Skin of body (tissue), 2 donors: Measurements from ENCODE around the gene WRAP73. TPM values are rescaled to one million over a fixed set of nuclear protein-coding genes. Genes with fewer than 3 reads are reported as not detected.

Experiments used
- DNase-seq: peaks from one replicate; lab custom pipeline; 2025; lab: John Stamatoyannopoulos, UW
- total RNA-seq: library from RNA; depleted of rRNA; stranded (reverse); fragments of >200 nt; gene quantifications from one replicate; pipeline ENCODE4 v1.2.3, GENCODE V29; 2014

WRAP73 gene, protein sequence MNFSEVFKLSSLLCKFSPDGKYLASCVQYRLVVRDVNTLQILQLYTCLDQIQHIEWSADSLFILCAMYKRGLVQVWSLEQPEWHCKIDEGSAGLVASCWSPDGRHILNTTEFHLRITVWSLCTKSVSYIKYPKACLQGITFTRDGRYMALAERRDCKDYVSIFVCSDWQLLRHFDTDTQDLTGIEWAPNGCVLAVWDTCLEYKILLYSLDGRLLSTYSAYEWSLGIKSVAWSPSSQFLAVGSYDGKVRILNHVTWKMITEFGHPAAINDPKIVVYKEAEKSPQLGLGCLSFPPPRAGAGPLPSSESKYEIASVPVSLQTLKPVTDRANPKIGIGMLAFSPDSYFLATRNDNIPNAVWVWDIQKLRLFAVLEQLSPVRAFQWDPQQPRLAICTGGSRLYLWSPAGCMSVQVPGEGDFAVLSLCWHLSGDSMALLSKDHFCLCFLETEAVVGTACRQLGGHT
- 12.2 TPM for total RNA-seq

GRCh38 chr1:3649342-3650247 is at the start of gene WRAP73:
Gene WRAP73 (minus strand): TSS chr1:3650103. CDS start chr1:3649999, 104 bp downstream.
- peak; percentile 62 for DNase-seq

- no peak for DNase-seq
These were observed 49.7 kb upstream of the WRAP73 start for GRCh38 chr1:3699596-3699995.

GRCh38 chr1:3698660-3699408 is 48.9 kb upstream of the WRAP73 start:
- no peak for DNase-seq

DNA sequence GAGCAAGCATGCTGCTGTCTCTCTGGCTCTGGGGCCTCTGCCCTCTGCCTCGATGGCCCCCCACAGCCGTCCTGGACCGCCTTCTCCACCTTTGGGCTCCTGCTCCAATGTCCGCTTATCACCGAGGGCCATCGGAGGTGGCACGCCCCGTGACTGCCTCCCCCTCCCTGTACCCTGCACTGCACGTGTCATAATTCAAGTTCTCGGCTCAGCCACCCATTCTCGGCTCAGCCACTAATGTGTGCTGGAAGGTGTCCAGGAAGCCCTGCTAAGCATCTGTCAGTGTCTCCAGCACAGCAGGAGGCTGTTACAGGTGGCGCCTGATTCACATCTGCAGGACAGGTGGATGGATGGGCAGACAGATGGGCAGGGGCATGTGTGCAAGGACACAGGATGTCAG is 47.9 kb upstream of the WRAP73 start:
- no peak for DNase-seq

- DNase-seq, result no peak
These were observed 47.2 kb upstream of the WRAP73 start for GRCh38 chr1:3697104-3697503.

DNA sequence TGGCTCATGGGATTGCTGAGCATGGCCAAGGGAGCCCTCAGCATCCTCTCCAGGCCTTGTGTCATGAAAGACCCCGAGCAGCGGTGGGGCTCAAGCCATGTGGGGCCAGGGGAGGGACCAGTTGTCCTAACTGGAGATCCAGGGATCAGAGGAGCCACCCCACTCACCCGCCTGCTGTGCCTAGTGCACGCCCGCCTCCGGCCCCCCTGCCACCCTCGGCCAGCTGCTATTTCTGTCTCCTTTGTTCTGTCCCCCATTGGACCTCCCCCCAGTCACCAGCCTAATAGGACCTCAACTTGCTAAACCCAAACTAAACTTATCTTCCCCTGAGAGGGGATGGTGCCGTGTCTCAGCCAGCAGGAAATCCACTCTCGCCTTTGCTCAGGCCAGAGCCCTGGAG is 46.8 kb upstream of the WRAP73 start:
- no peak for DNase-seq

GRCh38 chr1:3695326-3696217 is 45.7 kb upstream of the WRAP73 start:
- DNase-seq, result no peak

- no peak for DNase-seq
These were observed 43.4 kb upstream of the WRAP73 start for GRCh38 chr1:3693321-3693720.

DNA sequence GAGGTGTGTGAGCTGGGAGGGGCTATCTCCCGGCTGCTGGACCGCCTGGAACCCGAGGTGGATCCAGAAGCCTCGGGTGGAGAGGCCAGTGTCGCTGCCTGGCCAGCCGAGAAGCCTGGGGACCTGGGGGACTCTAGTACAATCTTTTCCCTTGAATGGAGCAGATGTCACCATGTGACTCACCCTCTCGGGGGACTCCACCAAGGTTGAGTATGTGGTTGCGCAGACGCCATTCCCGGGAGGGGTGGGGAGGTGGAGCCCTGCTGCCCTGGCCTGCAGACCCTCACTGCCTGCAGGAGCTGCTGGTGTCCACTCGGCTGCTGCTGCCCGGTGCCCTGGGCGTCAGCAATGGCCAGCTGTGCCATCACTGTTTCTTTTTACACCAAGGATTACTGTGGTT is 42.7 kb upstream of the WRAP73 start:
- DNase-seq, result no peak

DNA sequence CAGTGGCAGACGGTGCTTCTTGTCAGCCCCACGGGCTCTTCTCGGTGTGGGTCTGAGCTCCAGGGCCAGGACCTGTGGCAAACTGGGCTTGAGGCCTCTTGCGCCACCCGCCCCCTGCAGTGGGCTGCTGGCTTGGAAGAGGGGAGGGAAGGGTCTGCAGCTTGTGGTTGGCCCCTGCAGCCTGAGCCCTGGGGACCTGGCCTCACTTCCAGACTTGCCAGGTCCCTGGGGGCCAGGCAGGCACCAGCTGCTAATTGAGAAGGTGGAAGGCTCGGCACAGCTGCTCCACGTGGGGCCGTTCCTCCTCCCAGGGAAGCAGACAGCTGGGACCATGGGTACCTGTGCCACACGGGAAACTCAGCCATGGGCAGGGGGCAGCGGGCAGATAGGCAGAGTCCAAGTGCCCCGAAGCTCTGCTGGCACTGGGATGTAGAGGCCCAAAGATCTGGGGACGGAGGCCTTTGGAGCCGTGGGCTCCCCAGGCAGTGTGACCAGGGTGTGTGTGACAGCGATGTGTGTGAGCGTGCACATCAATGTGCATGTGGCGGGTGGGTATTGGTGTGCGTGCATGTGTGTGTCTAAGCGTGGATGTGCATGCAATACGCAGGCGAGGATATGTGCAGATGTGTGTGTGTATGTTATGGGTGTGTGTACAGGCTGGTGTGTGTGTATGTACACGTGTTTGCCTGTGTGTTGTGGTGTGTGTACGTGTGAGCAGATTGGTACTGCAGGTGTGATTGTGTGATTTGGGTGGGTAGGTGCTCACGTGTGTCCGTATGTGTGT is 41.7 kb upstream of the WRAP73 start:
- DNase-seq, result no peak

DNA sequence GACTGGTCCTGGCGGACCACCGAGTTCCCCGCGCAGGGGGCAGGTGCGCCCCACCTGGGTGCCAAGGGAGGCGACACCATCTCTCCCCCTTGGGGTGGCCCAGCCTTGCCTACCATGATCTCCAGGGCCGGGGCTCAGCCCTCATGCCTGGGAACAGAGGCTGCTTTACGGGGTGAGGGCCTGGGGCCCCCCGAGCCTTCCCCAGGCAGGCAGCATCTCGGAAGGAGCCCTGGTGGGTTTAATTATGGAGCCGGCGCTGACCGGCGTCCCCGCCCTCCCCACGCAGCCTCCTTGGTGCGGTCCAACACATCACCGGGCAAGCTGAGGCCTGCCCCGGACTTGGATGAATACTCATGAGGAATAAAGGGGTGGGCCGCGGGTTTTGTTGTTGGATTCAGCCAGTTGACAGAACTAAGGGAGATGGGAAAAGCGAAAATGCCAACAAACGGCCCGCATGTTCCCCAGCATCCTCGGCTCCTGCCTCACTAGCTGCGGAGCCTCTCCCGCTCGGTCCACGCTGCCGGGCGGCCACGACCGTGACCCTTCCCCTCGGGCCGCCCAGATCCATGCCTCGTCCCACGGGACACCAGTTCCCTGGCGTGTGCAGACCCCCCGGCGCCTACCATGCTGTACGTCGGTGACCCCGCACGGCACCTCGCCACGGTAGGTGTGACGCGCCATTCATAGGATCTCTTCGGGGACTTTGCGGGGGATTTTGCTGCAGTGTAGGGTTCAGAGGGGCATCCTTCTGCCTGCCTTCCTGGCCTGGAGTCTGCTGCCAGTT is 40.6 kb upstream of the WRAP73 start:
- no peak for DNase-seq

DNA sequence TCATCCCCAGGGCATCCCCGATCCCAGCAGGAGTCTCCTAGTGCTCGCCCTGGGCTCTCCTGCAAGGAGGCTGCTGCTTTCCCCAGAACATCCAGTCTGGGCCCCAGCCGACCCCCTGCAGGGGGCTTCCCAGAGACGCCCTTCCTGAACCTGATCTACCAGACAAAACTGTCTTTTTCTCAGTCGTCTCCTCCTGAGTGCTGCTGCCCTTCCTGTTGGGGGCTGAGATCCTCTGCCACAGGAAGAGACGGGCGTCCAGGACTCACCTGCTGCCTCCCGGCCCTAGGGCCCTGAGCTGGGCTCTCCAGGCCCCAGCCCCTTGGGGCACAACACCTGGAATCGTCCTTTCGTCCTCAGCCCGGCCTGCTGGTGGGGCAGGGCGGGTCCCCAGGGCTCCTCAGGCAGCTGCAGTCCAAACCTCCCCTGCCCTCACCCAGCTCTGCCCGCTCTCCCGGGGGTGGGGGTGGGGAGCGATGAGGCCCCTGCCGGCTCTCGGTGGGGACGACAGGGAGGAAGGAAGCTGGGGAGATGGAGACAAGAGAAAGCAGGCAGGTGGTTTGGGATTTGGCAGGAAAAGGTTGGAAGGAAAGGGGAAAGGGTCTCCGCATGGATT is 39.3 kb upstream of the WRAP73 start:
- DNase-seq, result no peak

DNA sequence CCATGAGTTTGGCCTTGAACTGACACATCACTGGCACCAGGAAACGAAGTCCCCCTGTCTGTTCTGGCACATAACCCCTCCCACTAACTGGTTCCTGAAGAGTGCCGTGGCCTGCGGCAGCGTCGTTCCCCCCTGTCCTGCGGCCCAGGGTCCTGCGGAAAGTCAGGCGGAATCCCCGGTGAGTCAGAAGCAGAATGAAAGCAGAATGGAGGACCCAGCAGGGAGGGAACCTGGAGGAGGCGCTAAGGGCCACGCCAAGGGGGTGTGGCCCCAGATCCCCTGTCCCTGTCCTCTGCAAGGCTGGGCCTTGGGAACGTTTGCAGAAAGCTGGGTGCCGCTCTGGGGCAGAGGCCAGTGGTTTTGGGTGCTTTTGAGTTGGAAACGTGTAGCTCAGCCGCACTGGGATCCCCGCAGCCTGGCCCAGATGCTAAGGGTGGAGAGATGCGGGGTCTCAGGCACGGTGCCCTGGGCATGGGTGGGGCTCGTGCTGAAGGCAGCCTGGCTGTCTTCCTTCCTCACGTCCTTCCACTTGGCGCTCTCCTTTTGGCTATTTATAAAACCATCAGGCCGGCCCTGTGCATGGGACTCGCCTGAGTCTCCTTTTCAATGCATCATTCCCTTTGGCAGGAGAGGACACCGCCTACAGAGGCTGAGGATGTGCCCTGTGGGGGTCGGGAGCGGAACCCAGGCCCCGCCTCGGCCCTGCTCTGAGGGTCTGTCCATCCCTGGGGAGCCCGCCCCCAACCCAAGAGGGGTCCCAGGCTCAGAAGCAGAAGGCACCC is 38.6 kb upstream of the WRAP73 start:
- DNase-seq, result no peak

- DNase-seq, result no peak
These were observed 37.6 kb upstream of the WRAP73 start for GRCh38 chr1:3687504-3687903.

GRCh38 chr1:3685906-3686305 is 36.0 kb upstream of the WRAP73 start:
- no peak for DNase-seq

DNA sequence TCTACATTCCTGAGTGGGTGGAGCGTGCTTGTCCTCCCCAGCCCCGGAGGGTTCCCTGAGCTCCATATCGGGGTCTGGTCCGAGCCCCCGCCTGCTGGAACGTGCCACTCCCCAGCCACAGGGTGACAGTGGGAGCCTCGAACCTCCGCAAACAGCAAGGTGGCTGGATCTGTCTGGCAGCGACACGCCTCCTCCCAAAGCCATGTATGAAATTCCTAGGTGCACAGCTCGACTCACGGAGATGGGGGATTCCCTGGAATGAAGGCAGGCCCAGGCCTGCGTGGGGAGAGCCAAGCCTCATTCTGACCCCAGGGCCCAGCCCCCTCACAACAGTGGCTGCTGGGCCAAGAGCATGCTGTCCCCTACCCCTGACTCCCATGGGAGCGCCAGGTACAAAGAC is 35.3 kb upstream of the WRAP73 start:
- DNase-seq, result no peak

- no peak for DNase-seq
These were observed 34.1 kb upstream of the WRAP73 start for GRCh38 chr1:3683992-3684391.

DNA sequence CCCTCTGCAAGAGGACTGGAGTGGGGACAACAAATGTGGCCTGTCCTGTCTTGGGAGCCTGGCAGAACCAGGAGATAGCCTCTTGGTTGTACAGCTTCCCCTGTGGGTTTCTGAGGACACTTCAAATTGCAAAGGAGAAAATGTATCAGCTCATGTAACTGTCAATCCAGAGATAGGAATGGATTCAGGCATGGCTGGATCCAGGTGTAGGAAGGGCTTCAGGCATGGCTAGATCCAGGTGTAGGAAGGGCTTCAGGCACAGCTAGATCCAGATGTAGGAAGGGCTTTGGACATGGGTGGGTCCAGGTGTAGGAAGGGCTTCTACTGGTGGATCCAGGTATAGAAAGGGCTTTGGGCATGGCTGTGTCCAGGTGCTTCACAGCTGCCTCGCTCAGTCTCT is 33.3 kb upstream of the WRAP73 start:
- no peak for DNase-seq
